HG02588 (cell line): ENCODE measurements around the gene C4A.
"Not testable (repeated sequence)": the region's sequence is repeated elsewhere in the genome, so short reads cannot be mapped to it uniquely, and the experiment has no call there.

ENCODE experiments used
- ATAC-seq: cut with Tn5 transposase; IDR thresholded peaks from one replicate; pipeline ENCODE4 v1.9.1; 2021; ENCODE audit warnings: mild to moderate bottlenecking, moderate library complexity; ENCODE audit not compliant: unreplicated experiment

Gene C4A

GRCh38 chr6:32047539-32047854, 65.6 kb downstream of the C4A start:
- ATAC-seq = no peak

GRCh38 chr6:32047855-32048766, 66.3 kb downstream of the C4A start:
- ATAC-seq = peak; percentile 56

- ATAC-seq = not testable (repeated sequence)
Measured at GRCh38 chr6:32049149-32049548, 67.3 kb downstream of the C4A start.

- ATAC-seq = not testable (repeated sequence)
Measured at GRCh38 chr6:32049736-32050135, 67.9 kb downstream of the C4A start.

GRCh38 chr6:32050562-32050961, 68.7 kb downstream of the C4A start:
- no peak for ATAC-seq
